Kidney (tissue), 14 donors: ENCODE data around the gene LGALS3BP. TPM values are rescaled to one million over a fixed set of nuclear protein-coding genes. Genes with fewer than 3 reads are reported as not detected.

ENCODE experiments used
- DNase-seq, 5 donors: peaks; one replicate each; pipeline ENCODE4 v3.0.0-alpha.2; 2013 to 2020
- FAIRE-seq: peaks from 2 replicates; lab custom pipeline; 2012; peaks lifted over from hg19 to GRCh38; lab: Jason Lieb, UNC
- H3K27ac ChIP-seq, 2 donors: one replicate each; pipeline ENCODE4 v1.7.0; 2013; ENCODE audit warnings: low read depth in 2 of 2, low read length in 2 of 2, inconsistent platforms in 1 of 2
- H3K27me3 ChIP-seq: one replicate; pipeline ENCODE4 v1.7.1; 2013; ENCODE audit warnings: low read length, inconsistent platforms; ENCODE audit not compliant: control insufficient read depth, insufficient read depth
- H3K36me3 ChIP-seq, 3 donors: one replicate each; pipeline versions ENCODE4 v1.7.0 to v1.7.1; 2013; ENCODE audit warnings: low read length in 3 of 3, control low read depth in 1 of 3, inconsistent platforms in 1 of 3; ENCODE audit not compliant: insufficient read depth in 3 of 3, control insufficient read depth in 2 of 3
- H3K4me1 ChIP-seq, 3 donors: one replicate each; pipeline versions ENCODE4 v1.7.0 to v1.7.1; 2013; ENCODE audit warnings: low read length in 3 of 3, inconsistent platforms in 1 of 3, low read depth in 1 of 3; ENCODE audit not compliant: control insufficient read depth in 2 of 3, insufficient read depth in 2 of 3
- H3K4me3 ChIP-seq, 3 donors: one replicate each; pipeline versions ENCODE4 v1.7.0 to v1.8.1; 2013; ENCODE audit warnings: low read length in 3 of 3, control low read depth in 1 of 3, inconsistent platforms in 1 of 3
- H3K9ac ChIP-seq, 3 donors: one replicate each; pipeline versions ENCODE4 v1.7.0 to v1.7.1; 2013; ENCODE audit warnings: low read length in 3 of 3, control low read depth in 1 of 3, inconsistent platforms in 1 of 3
- H3K9me3 ChIP-seq, 3 donors: one replicate each; pipeline versions ENCODE4 v1.7.0 to v1.7.1; 2013; ENCODE audit warnings: low read length in 3 of 3, control low read depth in 1 of 3, inconsistent platforms in 1 of 3; ENCODE audit not compliant: control insufficient read depth in 2 of 3, insufficient read depth in 1 of 3
- intact Hi-C: fragments of 100-400 bp; cut with DNase I; formaldehyde crosslinking; loops from one replicate; pipeline ENCODE4 v1.11.1; 2022
- polyA plus RNA-seq: library from polyadenylated mRNA; stranded (reverse); fragments of 350-450 nt; fragmentation: Illumina TruSeq; extraction: RNeasy Lipid Tissue Mini Kit (QIAGEN cat#74804); gene quantifications from one replicate; pipeline ENCODE4 v1.2.3, GENCODE V29; 2014; ENCODE audit warnings: low read depth, low replicate concordance; ENCODE audit not compliant: insufficient read depth
- total RNA-seq: library from RNA; stranded (reverse); fragmentation: NEBNext Ultra II Directional; extraction: Animal tissue kit (Norgen Biotek cat#: 25700); gene quantifications from one replicate; pipeline ENCODE4 v1.2.1, GENCODE V29; 2021
- TF ChIP-seq, protein P1 (sequence below): IDR thresholded peaks from 3 replicates; pipeline ENCODE4 v1.5.1; 2012; ENCODE audit warnings: mild to moderate bottlenecking, moderate library complexity, borderline replicate concordance; ENCODE audit not compliant: insufficient read depth; ENCODE audit errors: extremely low read depth
- donor health status: control.
- donor health status: control.
- donor health status: control.
- donor health status: control.
- donor health status: control.
- donor health status: DM: yes; HTN: yes; CAD: no.
- donor health status: Normal renal cell carcinoma (clear cell type).

The LGALS3BP gene
- total and polyA plus RNA-seq, 2 donors from 2014 or later = 240 to 310 TPM

DNA sequence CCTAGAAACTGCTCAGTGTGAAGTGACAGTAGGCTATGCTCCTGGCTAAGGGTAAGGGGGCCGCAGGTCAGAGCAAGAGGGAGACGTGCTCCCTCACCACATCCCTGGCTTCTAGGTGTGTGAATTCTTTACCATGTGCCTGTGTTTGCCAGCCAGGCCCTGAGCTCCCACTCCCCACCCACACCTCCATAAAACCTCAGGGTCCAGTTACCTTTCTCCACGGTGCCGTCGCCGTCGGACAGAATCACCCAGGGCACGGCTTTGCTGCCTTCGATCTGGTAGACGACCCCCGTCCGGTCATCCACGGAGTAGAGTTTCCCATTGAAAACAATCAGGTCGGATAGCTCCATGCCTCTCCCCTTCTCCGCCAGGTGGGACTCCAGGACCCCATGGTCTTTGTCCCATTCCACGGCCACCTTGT lies 17.1 kb upstream of the LGALS3BP start:
- Histone ChIP-seq H3K36me3 (peaks cover 0 to 6% (median 4%) of the 10 kb centered on the region in 3 donors), H3K4me1 (peaks cover 0 to 8% (median 0%) of the 10 kb centered on the region in 3 donors), H3K9me3 (no peaks in the 10 kb centered on the region), H3K27ac (no peak overlapping the region), H3K9ac (no peak overlapping the region), H3K4me3 (no peak overlapping the region), H3K27me3 (no peaks in the 10 kb centered on the region)
- intact Hi-C loops = no loop called here
- TF ChIP-seq, protein P1, sequence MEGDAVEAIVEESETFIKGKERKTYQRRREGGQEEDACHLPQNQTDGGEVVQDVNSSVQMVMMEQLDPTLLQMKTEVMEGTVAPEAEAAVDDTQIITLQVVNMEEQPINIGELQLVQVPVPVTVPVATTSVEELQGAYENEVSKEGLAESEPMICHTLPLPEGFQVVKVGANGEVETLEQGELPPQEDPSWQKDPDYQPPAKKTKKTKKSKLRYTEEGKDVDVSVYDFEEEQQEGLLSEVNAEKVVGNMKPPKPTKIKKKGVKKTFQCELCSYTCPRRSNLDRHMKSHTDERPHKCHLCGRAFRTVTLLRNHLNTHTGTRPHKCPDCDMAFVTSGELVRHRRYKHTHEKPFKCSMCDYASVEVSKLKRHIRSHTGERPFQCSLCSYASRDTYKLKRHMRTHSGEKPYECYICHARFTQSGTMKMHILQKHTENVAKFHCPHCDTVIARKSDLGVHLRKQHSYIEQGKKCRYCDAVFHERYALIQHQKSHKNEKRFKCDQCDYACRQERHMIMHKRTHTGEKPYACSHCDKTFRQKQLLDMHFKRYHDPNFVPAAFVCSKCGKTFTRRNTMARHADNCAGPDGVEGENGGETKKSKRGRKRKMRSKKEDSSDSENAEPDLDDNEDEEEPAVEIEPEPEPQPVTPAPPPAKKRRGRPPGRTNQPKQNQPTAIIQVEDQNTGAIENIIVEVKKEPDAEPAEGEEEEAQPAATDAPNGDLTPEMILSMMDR = no peak
- FAIRE-seq = no peak
- no peak for DNase-seq

DNA sequence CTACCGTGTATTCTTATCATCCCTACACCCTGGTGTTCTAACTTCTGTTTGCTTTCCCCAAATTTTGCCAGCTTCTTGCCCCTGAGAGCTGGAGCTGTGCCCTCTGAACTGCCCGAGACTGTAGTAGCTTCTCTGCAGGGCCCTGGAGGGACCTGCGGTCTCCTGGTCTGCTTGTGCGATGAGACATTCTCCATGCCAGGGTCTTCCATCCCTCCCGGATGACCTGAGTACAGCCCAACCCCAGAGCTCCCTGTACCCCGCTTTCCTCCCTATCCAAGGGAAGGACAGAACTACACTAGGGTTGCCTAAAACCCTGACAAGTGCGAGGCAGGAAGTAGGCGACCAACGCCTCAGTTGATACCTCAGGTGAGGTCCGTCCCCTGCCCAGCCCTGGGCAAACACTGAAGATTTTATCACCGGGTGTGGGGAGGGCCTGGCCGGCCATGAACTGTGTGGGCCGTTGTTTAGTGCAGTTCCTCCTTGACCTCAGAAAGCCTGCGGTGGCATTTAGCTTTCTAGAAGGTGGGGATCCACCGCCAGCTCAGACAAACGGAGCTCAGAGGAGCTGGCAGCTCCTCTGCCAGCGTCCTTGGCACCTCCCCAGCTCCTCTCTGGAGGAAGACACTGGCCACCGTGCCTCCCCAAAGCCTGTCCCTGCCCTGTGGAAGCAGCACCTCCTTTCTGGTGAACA lies 16.2 kb upstream of the LGALS3BP start:
- Histone ChIP-seq H3K27me3 (no peaks in the 10 kb centered on the region), H3K9ac (no peak overlapping the region), H3K4me3 (no peak overlapping the region), H3K36me3 (peaks cover 0 to 9% (median 7%) of the 10 kb centered on the region in 3 donors), H3K27ac (peak overlapping the region in 1 of 2 donors; percentile 41), H3K9me3 (no peaks in the 10 kb centered on the region), H3K4me1 (peaks cover 0 to 8% (median 0%) of the 10 kb centered on the region in 3 donors)
- no peak for FAIRE-seq
- TF ChIP-seq, protein P1 = no peak
- peak in 1 of 5 donors; percentile 27 for DNase-seq
- intact Hi-C loops = no loop called here

DNA sequence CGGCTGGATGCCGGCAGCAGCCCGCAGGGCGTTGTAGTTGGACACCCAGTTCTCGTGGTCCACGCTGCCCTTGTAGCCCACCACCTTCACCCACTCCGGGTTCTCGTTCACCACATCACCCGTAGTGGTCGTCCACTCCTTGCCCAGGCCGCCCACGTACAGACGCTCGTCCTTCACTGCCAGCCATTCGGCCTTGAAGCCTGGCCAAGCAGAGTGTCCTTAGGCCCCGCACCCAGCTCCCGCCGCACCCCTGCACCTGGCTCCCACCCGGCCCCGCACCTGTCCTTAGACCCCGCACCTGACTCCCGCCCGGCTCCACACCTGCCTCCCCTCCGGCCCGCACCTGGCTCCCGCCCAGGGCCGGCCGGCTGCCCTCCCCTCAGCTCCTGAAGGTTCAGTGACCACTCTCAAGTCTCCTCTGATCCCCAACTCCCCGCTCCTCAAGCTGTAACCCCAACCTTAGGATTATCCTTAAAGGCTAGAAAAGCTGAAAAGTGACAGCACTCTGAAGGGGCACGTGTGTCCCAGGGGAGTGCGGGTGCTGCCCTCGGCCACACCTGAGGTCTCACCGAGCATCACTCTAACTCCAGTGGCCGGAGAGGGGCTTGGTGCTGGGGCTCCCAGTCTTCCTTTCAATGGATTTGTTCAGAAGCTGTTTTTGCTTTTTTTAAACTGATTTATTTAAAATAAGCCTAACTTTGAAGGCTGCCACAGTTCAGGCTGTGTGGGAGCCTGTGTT lies 15.5 kb upstream of the LGALS3BP start:
- Histone ChIP-seq H3K9ac (no peak overlapping the region), H3K27me3 (no peaks in the 10 kb centered on the region), H3K9me3 (no peaks in the 10 kb centered on the region), H3K4me1 (peaks cover 0 to 8% (median 0%) of the 10 kb centered on the region in 3 donors), H3K27ac (no peak overlapping the region), H3K4me3 (no peak overlapping the region), H3K36me3 (peaks cover 0 to 12% (median 7%) of the 10 kb centered on the region in 3 donors)
- DNase-seq = peak in 2 of 5 donors; percentile 37 to 81
- FAIRE-seq = no peak
- TF ChIP-seq, protein P1 = no peak
- intact Hi-C loops = no loop called here
